Karpas-422 (cell line): ENCODE results near the gene IFITM10. TPM values are rescaled to one million over a fixed set of nuclear protein-coding genes. Genes with fewer than 3 reads are reported as not detected.
"Not testable (repeated sequence)": the region's sequence is repeated elsewhere in the genome, so short reads cannot be mapped to it uniquely, and the experiment has no call there.

Experiments
- DNase-seq: peaks from one replicate; pipeline ENCODE4 v3.0.0-alpha.2; 2015
- H2AFZ ChIP-seq: fragments of 200-600 bp; sonication (generic); 2 replicates; pipeline ENCODE4 v1.6.1; 2014; ENCODE audit warnings: antibody characterized with exemption, low read length, mixed read lengths
- H3K27ac ChIP-seq: fragments of 200-600 bp; sonication (generic); 2 replicates; pipeline ENCODE4 v1.5.1; 2014; ENCODE audit warnings: mild to moderate bottlenecking, low read length, moderate library complexity
- H3K27me3 ChIP-seq: fragments of 200-600 bp; sonication (generic); 2 replicates; pipeline ENCODE4 v1.6.1; 2014; ENCODE audit warnings: low read length, mixed read lengths
- H3K36me3 ChIP-seq: fragments of 200-600 bp; sonication (generic); 2 replicates; pipeline ENCODE4 v1.6.1; 2014; ENCODE audit warnings: low read length, mixed read lengths; ENCODE audit not compliant: insufficient read depth
- H3K4me1 ChIP-seq: fragments of 200-600 bp; sonication (generic); 2 replicates; pipeline ENCODE4 v1.6.1; 2014; ENCODE audit warnings: mild to moderate bottlenecking, low read length, mixed read lengths
- H3K4me2 ChIP-seq: fragments of 200-600 bp; sonication (generic); 2 replicates; pipeline ENCODE4 v1.6.1; 2014; ENCODE audit warnings: low read length, low read depth, mild to moderate bottlenecking; ENCODE audit not compliant: poor library complexity, severe bottlenecking
- H3K4me3 ChIP-seq: fragments of 200-600 bp; sonication (generic); 2 replicates; pipeline ENCODE4 v1.5.1; 2014; ENCODE audit warnings: mild to moderate bottlenecking, antibody characterized with exemption, low read length, mixed read lengths
- H3K79me2 ChIP-seq: fragments of 200-600 bp; sonication (generic); 2 replicates; pipeline ENCODE4 v1.6.1; 2014; ENCODE audit warnings: mild to moderate bottlenecking, low read length, mixed read lengths
- H3K9ac ChIP-seq: fragments of 200-600 bp; sonication (generic); 2 replicates; pipeline ENCODE4 v1.6.0; 2014; ENCODE audit warnings: low read length
- H3K9me2 ChIP-seq: fragments of 200-600 bp; sonication (generic), shearing (Covaris generic); replicated peaks from 2 replicates; pipeline ENCODE4 v1.6.0; 2014; ENCODE audit warnings: mild to moderate bottlenecking, low read length, moderate library complexity; ENCODE audit not compliant: insufficient read depth
- H3K9me3 ChIP-seq: fragments of 300-700, 200-600 bp; sonication (generic); 2 replicates; pipeline ENCODE4 v1.6.1; 2014; ENCODE audit warnings: low read length, mixed read lengths
- H4K20me1 ChIP-seq: fragments of 200-600 bp; sonication (generic); 2 replicates; pipeline ENCODE4 v1.6.1; 2014; ENCODE audit warnings: mild to moderate bottlenecking, antibody characterized with exemption, low read length, low read depth; ENCODE audit not compliant: insufficient read depth
- total RNA-seq: library from RNA; depleted of rRNA; stranded (reverse); fragments of >200 nt; shearing (Covaris generic); gene quantifications from 2 replicates; pipeline ENCODE4 v1.2.3, GENCODE V29; 2014; ENCODE audit warnings: low replicate concordance

Gene IFITM10
- total RNA-seq, 1 experiment from 2014 or later: not detected

GRCh38 chr11:1769304-1769936, 19.0 kb upstream of the IFITM10 start:
- H3K4me2 ChIP-seq, H3K27me3 ChIP-seq, H3K4me3 ChIP-seq, H3K36me3 ChIP-seq, H3K9me3 ChIP-seq, H3K9me2 ChIP-seq, H2AFZ ChIP-seq, H4K20me1 ChIP-seq, DNase-seq, H3K79me2 ChIP-seq, H3K4me1 ChIP-seq, H3K9ac ChIP-seq, H3K27ac ChIP-seq: not testable (repeated sequence)

DNA sequence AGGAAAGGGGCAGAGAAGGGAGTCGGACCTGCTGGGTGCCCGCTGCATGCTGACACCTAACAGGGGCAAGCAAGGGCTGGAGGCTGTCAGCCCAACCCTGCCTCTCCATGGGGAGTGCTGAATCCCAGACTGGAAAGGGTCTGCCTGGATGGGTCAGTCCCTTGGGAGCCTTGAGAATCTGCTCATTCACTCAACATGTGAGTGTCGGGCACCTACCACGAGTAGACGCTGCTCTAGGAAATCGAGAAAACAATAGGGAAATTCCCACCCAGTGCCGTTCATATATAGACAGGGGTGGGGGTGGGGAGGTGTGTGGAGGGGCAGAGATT, 17.7 kb upstream of the IFITM10 start:
- Histone ChIP-seq H3K4me2 (no peak overlapping the region), H3K9me2 (no peaks in the 10 kb centered on the region), H3K4me3 (no peak overlapping the region), H3K36me3 (no peaks in the 10 kb centered on the region), H3K27me3 (no peaks in the 10 kb centered on the region), H3K9ac (no peak overlapping the region), H3K27ac (no peak overlapping the region), H4K20me1 (no peaks in the 10 kb centered on the region), H2AFZ (no peak overlapping the region), H3K79me2 (peaks cover 5% of the 10 kb centered on the region), H3K9me3 (no peaks in the 10 kb centered on the region), H3K4me1 (peaks cover 8% of the 10 kb centered on the region)
- DNase-seq: no peak

GRCh38 chr11:1767399-1768140, 17.2 kb upstream of the IFITM10 start:
- Histone ChIP-seq H4K20me1 (no peaks in the 10 kb centered on the region), H3K4me3 (no peak overlapping the region), H3K9ac (no peak overlapping the region), H3K4me2 (no peak overlapping the region), H2AFZ (no peak overlapping the region), H3K4me1 (peaks cover 14% of the 10 kb centered on the region), H3K9me2 (no peaks in the 10 kb centered on the region), H3K9me3 (no peaks in the 10 kb centered on the region), H3K27ac (no peak overlapping the region), H3K79me2 (peaks cover 9% of the 10 kb centered on the region), H3K27me3 (no peaks in the 10 kb centered on the region), H3K36me3 (no peaks in the 10 kb centered on the region)
- no peak for DNase-seq

DNA sequence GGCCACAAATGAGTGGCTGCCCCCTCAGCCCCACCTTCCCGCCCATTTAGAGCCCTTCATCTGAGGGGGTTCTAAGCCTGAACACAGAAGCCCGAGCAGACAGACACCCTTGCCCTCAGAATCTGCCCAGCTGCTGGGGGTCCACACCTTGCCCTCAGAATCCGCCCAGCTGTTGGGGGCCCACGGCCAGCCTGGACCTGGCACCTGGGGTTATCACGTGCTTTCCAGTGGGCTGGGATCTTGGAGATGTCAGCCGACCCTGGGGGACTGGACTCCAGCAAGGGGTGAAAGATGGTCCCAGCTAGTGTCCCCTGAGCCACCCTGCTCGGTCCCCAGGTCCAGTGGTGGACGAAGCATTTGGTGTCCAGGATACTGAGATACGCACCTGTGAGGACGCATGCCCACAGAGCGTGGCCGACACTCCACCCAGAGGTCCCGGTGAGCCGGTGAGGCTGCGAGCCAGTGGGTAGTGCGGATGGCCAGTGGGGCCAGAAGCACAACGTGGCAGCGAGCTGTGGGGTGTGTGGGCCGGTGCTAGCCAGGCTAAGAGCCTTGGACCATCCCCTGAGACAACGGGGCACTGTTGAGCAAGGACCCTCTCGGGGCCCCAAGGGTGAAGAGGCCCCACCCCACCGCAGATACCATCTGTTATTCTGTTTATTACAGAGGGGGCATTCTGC, 16.5 kb upstream of the IFITM10 start:
- Histone ChIP-seq H3K79me2 (peaks cover 9% of the 10 kb centered on the region), H3K36me3 (no peaks in the 10 kb centered on the region), H2AFZ (no peak overlapping the region), H3K4me1 (peaks cover 16% of the 10 kb centered on the region), H4K20me1 (no peaks in the 10 kb centered on the region), H3K9me2 (no peaks in the 10 kb centered on the region), H3K27ac (no peak overlapping the region), H3K27me3 (no peaks in the 10 kb centered on the region), H3K4me2 (no peak overlapping the region), H3K4me3 (no peak overlapping the region), H3K9ac (no peak overlapping the region), H3K9me3 (no peaks in the 10 kb centered on the region)
- DNase-seq: no peak

GRCh38 chr11:1765871-1766718, 15.7 kb upstream of the IFITM10 start:
- DNase-seq: peak; percentile 50
- no peaks in the 10 kb centered on the region for H4K20me1 ChIP-seq
- H3K4me1 ChIP-seq: peaks cover 16% of the 10 kb centered on the region
- no peak overlapping the region for H2AFZ ChIP-seq
- H3K4me2 ChIP-seq: no peak overlapping the region
- H3K27me3 ChIP-seq: no peaks in the 10 kb centered on the region
- no peaks in the 10 kb centered on the region for H3K36me3 ChIP-seq
- H3K27ac ChIP-seq: no peak overlapping the region
- H3K4me3 ChIP-seq: no peak overlapping the region
- no peaks in the 10 kb centered on the region for H3K9me2 ChIP-seq
- peaks cover 9% of the 10 kb centered on the region for H3K79me2 ChIP-seq
- no peak overlapping the region for H3K9ac ChIP-seq
- no peaks in the 10 kb centered on the region for H3K9me3 ChIP-seq

GRCh38 chr11:1763796-1764661, 13.6 kb upstream of the IFITM10 start, which contains the start of gene CTSD:
Gene CTSD (minus strand): TSS chr11:1763927. CDS start chr11:1763859, 68 bp downstream.
- DNase-seq: peak; percentile 95
- H3K27ac ChIP-seq: no peak within 1 kb of the TSS
- peak within 1 kb of the TSS; percentile 84 for H3K9ac ChIP-seq

GRCh38 chr11:1763336-1763795, 13.0 kb upstream of the IFITM10 start:
- DNase-seq: peak; percentile 44
- Histone ChIP-seq H3K79me2 (peaks cover 9% of the 10 kb centered on the region), H3K4me2 (peak overlapping the region; percentile 99), H3K27me3 (no peaks in the 10 kb centered on the region), H3K4me1 (peaks cover 16% of the 10 kb centered on the region), H2AFZ (peak overlapping the region; percentile 84; the same call in 1 of the 2 replicates), H4K20me1 (no peaks in the 10 kb centered on the region), H3K4me3 (peak overlapping the region; percentile 82), H3K9me3 (no peaks in the 10 kb centered on the region), H3K36me3 (no peaks in the 10 kb centered on the region), H3K27ac (no peak overlapping the region), H3K9ac (peak overlapping the region; percentile 84), H3K9me2 (no peaks in the 10 kb centered on the region)

More at GRCh38 chr11:1763796-1764661, 13.6 kb upstream of the IFITM10 start, which contains the start of gene CTSD:
- Histone ChIP-seq H3K36me3 (no peaks in the 10 kb centered on the region), H4K20me1 (no peaks in the 10 kb centered on the region), H3K27me3 (no peaks in the 10 kb centered on the region), H3K4me3 (peak within 1 kb of the TSS; percentile 82), H3K79me2 (peaks cover 9% of the 10 kb centered on the region), H3K9me3 (no peaks in the 10 kb centered on the region), H2AFZ (peak within 1 kb of the TSS; percentile 86), H3K9me2 (no peaks in the 10 kb centered on the region), H3K4me2 (peak within 1 kb of the TSS; percentile 99), H3K4me1 (peaks cover 16% of the 10 kb centered on the region)
